Right ventricle myocardium inferior (tissue), 1 donor: ENCODE results near the gene SNX9. TPM values are rescaled to one million over a fixed set of nuclear protein-coding genes. Genes with fewer than 3 reads are reported as not detected.
"Not testable (repeated sequence)": the region's sequence is repeated elsewhere in the genome, so short reads cannot be mapped to it uniquely, and the experiment has no call there.

Experiments
- ATAC-seq: fragments of 200-7000 bp; cut with Tn5 transposase; one replicate; pipeline ENCODE4 v1.9.1; 2020; ENCODE audit warnings: mild to moderate bottlenecking, moderate library complexity
- DNase-seq: peaks from one replicate; pipeline ENCODE4 v3.0.0; 2021; ENCODE audit errors: missing footprints
- intact Hi-C: fragments of 100-400 bp; cut with DNase I; formaldehyde crosslinking; loops from one replicate; pipeline ENCODE4 v1.11.0; 2022
- total RNA-seq: library from RNA; stranded (reverse); fragmentation: NEBNext Ultra II Directional; extraction: Animal tissue kit (Norgen Biotek cat#: 25700); gene quantifications from one replicate; pipeline ENCODE4 v1.2.1, GENCODE V29; 2021
- donor health status: DM: no; HTN: yes; CAD: no; lungs with severe emphysema.

The SNX9 gene
- total RNA-seq, 1 donor from 2014 or later, result 35.5 TPM

- DNase-seq, result no peak
- ATAC-seq, result peak; percentile 26
- intact Hi-C loops, result no loop called here
These were observed 75.6 kb downstream of the SNX9 start for GRCh38 chr6:157898640-157899039.

DNA sequence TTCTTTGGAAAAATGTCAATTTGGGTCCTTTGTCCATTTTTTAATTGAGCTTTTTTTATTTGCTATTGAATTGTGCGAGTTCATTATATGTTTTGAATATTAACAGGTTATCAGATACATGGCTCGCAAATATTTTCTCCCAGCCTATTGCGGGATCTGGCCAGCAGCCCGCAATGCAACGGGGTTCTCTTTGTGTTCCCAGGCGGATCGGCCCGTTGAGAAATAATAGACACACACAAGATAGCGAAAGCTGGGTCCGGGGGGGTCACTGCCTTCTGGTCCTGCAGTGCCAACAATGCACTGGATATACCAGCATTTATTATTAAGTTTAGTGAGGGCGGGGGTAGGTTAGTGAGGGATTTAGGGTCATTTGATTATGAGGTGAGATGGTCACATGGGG lies 77.2 kb downstream of the SNX9 start:
- DNase-seq, intact Hi-C loops, ATAC-seq: not testable (repeated sequence)

DNA sequence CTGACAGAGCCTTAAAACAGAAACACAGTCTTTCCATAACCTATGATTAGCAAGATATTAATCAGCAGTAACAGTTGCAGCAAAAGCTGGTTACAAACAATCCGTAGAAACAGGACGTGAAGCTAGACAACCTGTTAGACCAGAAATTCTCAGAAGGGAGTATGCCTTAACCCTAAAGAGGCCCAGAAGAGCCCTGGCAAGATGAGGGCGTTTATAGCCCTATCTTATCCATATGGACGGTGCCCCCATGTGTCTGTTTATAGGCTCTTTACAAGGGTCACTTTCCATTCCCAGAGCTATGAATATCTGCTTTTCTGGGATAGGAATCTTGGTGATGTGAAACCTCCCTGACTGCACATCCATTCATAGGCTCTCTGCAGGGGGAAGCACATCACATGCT lies 77.7 kb downstream of the SNX9 start:
- ATAC-seq, intact Hi-C loops, DNase-seq: not testable (repeated sequence)

DNA sequence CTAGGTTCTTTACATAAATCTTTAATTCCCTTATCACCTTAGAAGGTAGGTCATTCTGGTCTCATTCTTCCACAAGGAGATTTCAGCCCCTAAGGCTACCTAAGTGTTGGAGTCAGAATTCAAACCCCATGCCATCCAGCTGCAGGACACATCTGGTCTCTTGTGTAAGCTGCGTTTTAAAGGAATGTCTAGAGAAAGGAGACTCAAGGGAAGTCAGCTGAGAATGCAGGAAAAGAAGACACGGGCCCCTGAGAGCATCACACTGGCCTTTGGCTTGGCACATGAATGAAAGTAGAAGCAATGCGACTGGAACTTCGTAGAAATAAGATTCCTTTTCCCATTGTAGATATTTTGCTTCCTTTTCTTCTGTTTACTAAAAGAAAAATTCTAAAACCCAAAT lies 82.0 kb downstream of the SNX9 start:
- DNase-seq (no peak), ATAC-seq (no peak)
- intact Hi-C loops, result no loop called here

DNA sequence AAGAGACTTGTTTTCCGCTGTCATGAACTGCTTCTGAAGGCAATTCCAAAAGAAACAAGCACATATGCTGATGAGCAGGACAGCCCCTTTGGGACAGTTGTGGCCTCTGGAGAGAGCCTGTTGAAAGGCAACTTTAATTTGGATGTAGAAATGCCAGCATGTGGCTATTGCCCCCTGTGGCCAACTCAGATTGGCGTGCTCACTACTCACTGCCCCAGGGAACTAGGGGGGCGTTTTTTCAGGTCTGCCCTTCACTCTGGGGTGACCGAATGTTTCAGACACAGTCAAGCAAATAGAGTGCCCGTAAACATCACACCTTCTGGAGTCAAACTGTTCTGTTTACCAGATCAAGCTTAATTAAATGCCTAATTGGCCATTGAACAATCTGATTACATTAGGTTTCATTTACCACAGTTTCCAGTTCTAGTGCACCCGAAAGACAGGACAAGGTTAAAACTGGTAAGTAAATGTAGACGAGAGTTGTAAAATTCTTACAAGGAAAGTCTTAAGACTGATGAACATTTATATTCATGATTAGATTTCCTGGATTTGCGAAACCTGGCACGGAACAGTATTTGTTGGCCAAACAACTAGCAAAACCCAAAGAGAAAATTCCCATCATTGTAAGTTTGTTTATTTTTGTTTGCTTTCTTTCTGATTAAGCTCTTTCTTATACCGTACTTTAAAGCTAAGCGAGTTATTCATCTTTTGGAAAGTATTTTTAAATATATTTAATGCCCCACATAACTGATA lies 82.7 kb downstream of the SNX9 start:
- ATAC-seq (no peak), DNase-seq (no peak)
- intact Hi-C loops, result no loop called here

- ATAC-seq (peak; percentile 33), DNase-seq (no peak)
- intact Hi-C loops, result no loop called here
These were observed 83.6 kb downstream of the SNX9 start for GRCh38 chr6:157906537-157907061.

DNA sequence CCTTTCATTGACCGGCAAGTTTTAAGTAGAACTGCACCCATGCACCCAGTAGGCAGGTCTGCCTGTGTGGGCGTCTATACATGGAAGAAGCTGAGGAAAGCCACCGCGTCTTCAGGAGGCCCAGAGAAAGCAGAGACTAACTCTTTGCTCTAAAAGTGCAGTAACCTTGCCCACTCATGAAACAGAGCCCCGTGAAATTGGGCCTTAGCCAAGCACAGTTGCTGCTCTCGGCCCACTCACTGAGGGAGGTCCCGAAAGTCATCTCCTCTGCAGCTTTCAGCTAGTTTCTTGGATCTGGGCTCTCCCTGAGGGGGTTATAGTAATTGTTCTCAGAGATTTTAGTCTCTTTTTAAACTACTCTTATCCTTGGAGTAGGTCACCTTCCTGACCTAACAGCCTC lies 84.6 kb downstream of the SNX9 start:
- DNase-seq, result no peak
- peak; percentile 35 for ATAC-seq
- intact Hi-C loops, result no loop called here

- no peak for DNase-seq
- no peak for ATAC-seq
These were observed 85.6 kb downstream of the SNX9 start for GRCh38 chr6:157908369-157909281.

DNA sequence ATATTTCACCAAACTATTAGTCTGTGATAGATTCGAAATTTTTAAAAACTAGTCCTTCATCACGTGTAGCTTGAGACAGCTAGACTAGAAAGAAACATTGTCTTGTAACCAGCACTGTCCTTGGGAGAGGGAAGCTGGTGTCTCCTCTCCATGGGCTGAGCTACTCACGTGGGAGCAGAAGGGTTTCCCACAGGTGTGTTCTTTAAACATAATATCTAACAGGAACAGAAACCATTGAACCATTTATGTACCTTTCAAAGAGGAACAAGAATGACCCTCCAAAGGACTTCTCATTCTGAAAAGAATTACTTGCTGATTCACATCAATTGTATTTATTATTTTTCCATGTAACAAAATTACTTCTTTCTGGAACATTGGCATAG lies 86.2 kb downstream of the SNX9 start:
- intact Hi-C loops, result no loop called here

More at GRCh38 chr6:157908369-157909281, 85.6 kb downstream of the SNX9 start:
- intact Hi-C loops, result no loop called here

GRCh38 chr6:157911278-157911677 lies 88.2 kb downstream of the SNX9 start:
- DNase-seq, result no peak
- no peak for ATAC-seq
- intact Hi-C loops, result loop anchor here (10.0 kb wide), 1 partner anchor 164 kb away; no protein-coding TSS in a partner anchor

More for the DNA sequence above, 86.2 kb downstream of the SNX9 start:
- DNase-seq, result no peak
- ATAC-seq, result no peak

GRCh38 chr6:157911786-157912185 lies 88.7 kb downstream of the SNX9 start:
- DNase-seq (no peak), ATAC-seq (no peak)
- intact Hi-C loops, result loop anchor here (10.0 kb wide), 1 partner anchor 163 kb away; no protein-coding TSS in a partner anchor

GRCh38 chr6:157912326-157912725 lies 89.3 kb downstream of the SNX9 start:
- no peak for ATAC-seq
- intact Hi-C loops, result loop anchor here (10.0 kb wide), 1 partner anchor 162 kb away; no protein-coding TSS in a partner anchor

DNA sequence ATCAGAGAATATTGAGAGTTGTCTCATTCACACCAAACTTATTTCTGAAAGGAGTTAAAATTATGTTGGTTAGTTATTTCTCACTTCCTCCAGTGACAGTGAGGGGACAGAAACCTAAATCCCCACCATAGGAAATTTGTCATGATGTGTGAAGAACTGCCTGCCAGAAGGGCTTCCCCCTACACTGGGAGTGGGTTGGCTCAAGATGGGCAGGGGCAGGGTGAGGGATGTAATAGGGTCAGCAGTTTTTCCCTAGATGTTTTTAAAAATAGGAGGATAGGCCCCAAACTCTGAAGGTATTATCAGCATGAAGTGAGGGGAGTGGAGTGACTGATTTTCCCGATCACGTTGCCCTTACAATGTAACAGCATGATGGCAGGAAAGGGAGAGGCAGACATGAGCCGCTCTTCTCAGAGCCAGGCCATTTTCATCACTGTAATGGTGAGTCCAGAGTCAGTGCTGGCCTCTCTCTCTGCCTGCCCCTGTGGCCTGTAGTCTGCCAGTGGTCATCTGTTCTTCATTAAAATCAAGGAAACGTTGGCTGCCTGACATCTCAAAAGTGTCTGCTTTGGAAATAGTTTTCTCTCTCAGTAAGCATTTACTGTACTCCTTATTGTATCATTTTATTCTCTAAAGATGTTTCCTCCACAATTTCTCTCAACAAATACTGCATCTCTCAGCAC lies 98.8 kb downstream of the SNX9 start:
- ATAC-seq, result peak; percentile 90
- DNase-seq, result no peak
- intact Hi-C loops, result no loop called here

More at GRCh38 chr6:157912326-157912725, 89.3 kb downstream of the SNX9 start:
- no peak for DNase-seq

- no peak for DNase-seq
- intact Hi-C loops, result no loop called here
- no peak for ATAC-seq
These were observed 102.7 kb downstream of the SNX9 start for GRCh38 chr6:157925771-157926170.

DNA sequence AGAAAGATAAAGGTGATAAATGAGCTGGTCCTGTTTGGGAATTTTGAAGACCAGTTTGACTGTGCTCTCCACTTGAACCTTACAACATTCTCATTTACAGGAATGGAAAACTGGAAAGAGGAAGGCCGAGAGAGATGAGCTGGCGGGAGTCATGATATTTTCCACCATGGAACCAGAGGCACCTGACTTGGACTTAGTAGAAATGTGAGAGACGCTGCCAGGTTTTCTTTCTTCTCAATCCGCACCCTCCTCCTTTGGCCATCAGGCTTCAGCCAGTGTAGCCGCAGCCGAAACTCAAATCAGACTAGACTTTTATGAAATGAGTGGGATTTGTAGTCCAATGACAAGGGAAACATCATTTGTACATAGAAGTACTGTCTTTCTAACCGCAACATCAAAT lies 104.0 kb downstream of the SNX9 start:
- intact Hi-C loops, result no loop called here
- DNase-seq (no peak), ATAC-seq (no peak)

- intact Hi-C loops, result no loop called here
- DNase-seq (no peak), ATAC-seq (no peak)
These were observed 105.4 kb downstream of the SNX9 start for GRCh38 chr6:157928428-157928827.

DNA sequence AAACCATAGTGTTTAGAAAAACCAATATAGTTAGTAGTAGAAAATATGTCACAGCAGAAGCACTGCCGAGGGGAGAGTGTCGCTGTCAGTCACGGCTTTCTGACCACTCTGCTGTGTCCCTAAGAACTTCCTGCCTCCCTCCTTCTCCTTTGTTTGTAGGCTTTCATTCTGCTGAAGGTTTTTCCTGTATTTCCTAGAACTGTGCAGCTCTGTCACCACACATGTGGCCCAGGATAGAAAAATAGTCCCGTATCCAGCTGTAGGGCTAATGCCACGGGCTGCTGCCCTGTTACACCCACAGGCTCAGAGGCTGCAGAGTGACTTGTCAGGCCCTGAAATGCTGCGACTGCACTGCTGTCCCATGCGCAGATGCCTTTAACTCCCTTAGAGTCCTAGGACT lies 106.0 kb downstream of the SNX9 start:
- no peak for DNase-seq
- ATAC-seq, result no peak
- intact Hi-C loops, result no loop called here

GRCh38 chr6:157929765-157930319 lies 106.8 kb downstream of the SNX9 start:
- ATAC-seq, result no peak
- DNase-seq, result no peak
- intact Hi-C loops, result no loop called here

DNA sequence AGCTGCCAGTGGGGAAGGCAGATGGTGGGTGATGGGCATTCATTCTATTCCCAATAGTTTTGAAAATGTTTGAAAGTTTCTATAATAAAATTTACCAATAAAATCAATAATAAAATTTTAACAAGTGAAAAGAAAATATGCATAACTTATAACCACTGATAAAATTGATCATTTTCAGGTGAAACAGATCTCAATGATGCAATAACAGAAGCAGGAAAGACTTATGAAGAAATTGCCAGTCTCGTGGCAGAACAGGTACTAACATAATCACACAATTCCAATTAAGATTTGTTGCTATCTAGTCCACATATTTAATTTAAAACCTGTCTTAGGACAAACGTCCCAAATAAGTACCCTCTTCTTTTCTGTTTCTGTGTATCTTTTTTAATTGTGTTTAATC lies 112.7 kb downstream of the SNX9 start:
- intact Hi-C loops, result no loop called here
- ATAC-seq, result no peak
- no peak for DNase-seq
